OCI-LY1 (cell line): Measurements from ENCODE around the gene BGLAP.

ENCODE experiments used
- EZH2 ChIP-seq: fragments of 200-600 bp; sonication (generic), shearing (Covaris generic); IDR thresholded peaks from 2 replicates; pipeline ENCODE4 v1.8.0; 2017; ENCODE audit warnings: borderline replicate concordance, mixed run types, mild to moderate bottlenecking, antibody characterized with exemption, low read length, moderate library complexity, mixed read lengths
- TF ChIP-seq, protein P1 (sequence below): fragments of 200-600 bp; sonication (generic), shearing (Covaris generic); IDR thresholded peaks from 2 replicates; pipeline ENCODE4 v1.5.1; 2017; ENCODE audit warnings: mild to moderate bottlenecking, antibody characterized with exemption, low read length, moderate library complexity, mixed read lengths

DNA sequence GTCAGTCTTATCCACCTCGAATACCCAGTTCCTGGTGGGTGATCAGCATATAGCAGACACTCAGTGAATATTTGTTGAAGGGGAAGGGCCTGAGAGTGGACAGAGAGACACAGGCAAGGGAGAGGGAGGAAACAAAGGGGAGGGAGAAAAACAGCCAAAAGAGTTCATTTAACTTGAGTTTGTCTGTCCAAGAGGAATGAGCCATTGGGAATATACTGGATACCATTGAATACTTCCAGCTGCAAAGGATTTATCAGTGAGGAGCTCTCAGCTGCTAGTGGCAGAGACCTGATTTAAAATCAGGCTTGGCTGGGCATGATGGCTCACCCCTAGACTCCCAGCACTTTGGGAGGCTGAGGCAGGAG is 11.5 kb upstream of the BGLAP start:
- TF ChIP-seq EZH2: no peak
- TF ChIP-seq, protein P1, sequence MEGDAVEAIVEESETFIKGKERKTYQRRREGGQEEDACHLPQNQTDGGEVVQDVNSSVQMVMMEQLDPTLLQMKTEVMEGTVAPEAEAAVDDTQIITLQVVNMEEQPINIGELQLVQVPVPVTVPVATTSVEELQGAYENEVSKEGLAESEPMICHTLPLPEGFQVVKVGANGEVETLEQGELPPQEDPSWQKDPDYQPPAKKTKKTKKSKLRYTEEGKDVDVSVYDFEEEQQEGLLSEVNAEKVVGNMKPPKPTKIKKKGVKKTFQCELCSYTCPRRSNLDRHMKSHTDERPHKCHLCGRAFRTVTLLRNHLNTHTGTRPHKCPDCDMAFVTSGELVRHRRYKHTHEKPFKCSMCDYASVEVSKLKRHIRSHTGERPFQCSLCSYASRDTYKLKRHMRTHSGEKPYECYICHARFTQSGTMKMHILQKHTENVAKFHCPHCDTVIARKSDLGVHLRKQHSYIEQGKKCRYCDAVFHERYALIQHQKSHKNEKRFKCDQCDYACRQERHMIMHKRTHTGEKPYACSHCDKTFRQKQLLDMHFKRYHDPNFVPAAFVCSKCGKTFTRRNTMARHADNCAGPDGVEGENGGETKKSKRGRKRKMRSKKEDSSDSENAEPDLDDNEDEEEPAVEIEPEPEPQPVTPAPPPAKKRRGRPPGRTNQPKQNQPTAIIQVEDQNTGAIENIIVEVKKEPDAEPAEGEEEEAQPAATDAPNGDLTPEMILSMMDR: no peak
